Panc1 (cell line): ENCODE results near the gene CUX1. TPM values are rescaled to one million over a fixed set of nuclear protein-coding genes. Genes with fewer than 3 reads are reported as not detected.

Experiments used
- ATAC-seq: fragments of 200-7000 bp; cut with Tn5 transposase; 2 replicates; pipeline ENCODE4 v1.9.1; 2020; ENCODE audit warnings: mild to moderate bottlenecking, moderate library complexity
- BruUV-seq: library from RNA; stranded (reverse); fragments of 400-500 nt; replicated peaks from 2 replicates; lab custom pipeline; 2021; lab: Mats Ljungman, UMichigan
- CTCF ChIA-PET: fragments of 300-600 bp; sonication (Branson Sonifier 250); formaldehyde crosslinking; loops from one replicate; lab custom pipeline; 2022; ENCODE audit warnings: antibody characterized with exemption; lab: Charles Lee
- POLR2A ChIA-PET: fragments of 300-600 bp; sonication (Branson Sonifier 250); formaldehyde crosslinking; loops from one replicate; lab custom pipeline; 2022; ENCODE audit warnings: antibody characterized with exemption; lab: Charles Lee
- DNase-seq: peaks from one replicate; pipeline ENCODE4 v3.0.0-alpha.2; 2010; ENCODE audit warnings: low read depth, low spot score
- H3K27ac ChIP-seq: 2 replicates; pipeline ENCODE4 v1.5.1; 2011; ENCODE audit warnings: mild to moderate bottlenecking, low read length, inconsistent platforms
- H3K27me3 ChIP-seq: fragments of 200-500 bp; sonication (Bioruptor generic); 2 replicates; pipeline ENCODE4 v1.6.0; 2014; ENCODE audit warnings: low read length, inconsistent platforms; ENCODE audit not compliant: control insufficient read depth, insufficient read depth
- H3K36me3 ChIP-seq: fragments of 200-500 bp; sonication (Bioruptor generic); 2 replicates; pipeline ENCODE4 v1.5.1; 2014; ENCODE audit warnings: inconsistent platforms, mild to moderate bottlenecking, low read length, moderate library complexity; ENCODE audit not compliant: control insufficient read depth, insufficient read depth
- H3K4me1 ChIP-seq: 2 replicates; pipeline ENCODE4 v1.5.1; 2011; ENCODE audit warnings: inconsistent platforms, mild to moderate bottlenecking, low read length, moderate library complexity; ENCODE audit not compliant: control insufficient read depth, insufficient read depth
- H3K4me3 ChIP-seq, 2 experiments: 2 replicates each; pipeline ENCODE4 v1.5.1; 2011 to 2012; ENCODE audit warnings: low read depth in 2 of 2, low read length in 2 of 2, mild to moderate bottlenecking in 2 of 2, inconsistent platforms in 1 of 2, moderate library complexity in 1 of 2
- H3K9me3 ChIP-seq: fragments of 200-500 bp; sonication (Bioruptor generic); 2 replicates; pipeline ENCODE4 v1.5.1; 2014; ENCODE audit warnings: low read depth, mild to moderate bottlenecking, inconsistent platforms, low read length, moderate library complexity; ENCODE audit not compliant: control insufficient read depth, insufficient read depth
- POLR2AphosphoS5 ChIP-seq: IDR thresholded peaks from 2 replicates; pipeline ENCODE4 v1.6.1; 2012; ENCODE audit warnings: mild to moderate bottlenecking, low read depth, low read length, moderate library complexity
- SIN3A ChIP-seq: IDR thresholded peaks from 2 replicates; pipeline ENCODE4 v1.6.1; 2012; ENCODE audit warnings: low read depth, mild to moderate bottlenecking, low read length, moderate library complexity, borderline replicate concordance; ENCODE audit not compliant: insufficient read depth
- TCF7L2 ChIP-seq: IDR thresholded peaks from 2 replicates; pipeline ENCODE4 v1.6.1; 2011; ENCODE audit warnings: mild to moderate bottlenecking, low read depth, low read length, inconsistent platforms
- in situ Hi-C: cut with HindIII; loops from 2 replicates; pipeline ENCODE4 v1.10.0; 2016; ENCODE audit warnings: low sequenced_read_pairs, low pct_unique_long_range_greater_than_20kb
- intact Hi-C: fragments of 100-400 bp; cut with micrococcal nuclease; formaldehyde crosslinking; loops from one replicate; pipeline ENCODE4 v1.10.0; 2022; ENCODE audit not compliant: unreplicated experiment
- total RNA-seq: library from RNA; stranded (reverse); gene quantifications from one replicate; pipeline ENCODE4 v1.2.1, GENCODE V29; 2021; ENCODE audit not compliant: unreplicated experiment
- TF ChIP-seq, protein P1 (sequence below): fragments of 450-650 bp; IDR thresholded peaks from 2 replicates; pipeline ENCODE4 v1.5.1; 2017; ENCODE audit warnings: mild to moderate bottlenecking
- TF ChIP-seq, protein P2 (sequence below), 2 experiments: IDR thresholded peaks; 2 replicates each; pipeline ENCODE4 v1.6.1; 2011 to 2012; ENCODE audit warnings: low read depth in 2 of 2, control low read depth in 1 of 2, low read length in 1 of 2, mild to moderate bottlenecking in 1 of 2, moderate library complexity in 1 of 2; ENCODE audit not compliant: insufficient read depth in 1 of 2

Gene CUX1
- total RNA-seq, 1 experiment from 2014 or later = 50.9 TPM

DNA sequence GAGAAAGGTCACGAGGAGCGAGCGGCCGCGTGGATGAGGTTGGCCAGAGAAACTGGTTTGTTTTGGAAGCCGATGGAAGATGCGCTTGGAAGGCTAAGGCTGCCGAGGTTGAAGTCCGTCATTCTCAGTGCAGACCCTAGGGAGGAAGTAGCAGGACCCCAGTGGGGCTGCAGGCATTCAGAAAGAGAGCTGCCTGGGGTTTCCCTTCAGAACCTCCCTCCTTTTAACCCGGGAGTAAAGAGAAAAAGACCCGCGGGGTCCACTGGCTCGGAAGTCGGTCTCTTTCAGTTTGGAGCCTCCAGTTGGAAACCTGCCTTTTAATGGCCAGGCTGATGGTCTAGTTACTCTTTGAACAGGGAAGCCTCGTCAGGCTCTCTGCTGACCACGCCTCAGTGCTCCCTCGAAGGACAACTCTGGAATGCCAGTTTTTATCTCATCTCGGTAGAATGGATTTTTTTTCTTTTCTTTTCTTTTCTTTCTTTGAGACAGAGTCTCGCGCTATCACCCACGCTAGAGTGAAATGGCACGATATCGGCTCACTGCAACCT, 188.6 kb downstream of the CUX1 start:
- ChIA-PET CTCF (no interaction called here), POLR2A (no interaction called here)
- Histone ChIP-seq H3K4me3 (no peak overlapping the region), H3K4me1 (no peaks in the 10 kb centered on the region), H3K27ac (no peak overlapping the region), H3K9me3 (no peaks in the 10 kb centered on the region), H3K36me3 (no peaks in the 10 kb centered on the region), H3K27me3 (no peaks in the 10 kb centered on the region)
- BruUV-seq = no TSS peak
- ATAC-seq (no peak), DNase-seq (no peak)
- TF ChIP-seq POLR2AphosphoS5 = no peak
- TF ChIP-seq SIN3A = no peak
- TF ChIP-seq, protein P1, sequence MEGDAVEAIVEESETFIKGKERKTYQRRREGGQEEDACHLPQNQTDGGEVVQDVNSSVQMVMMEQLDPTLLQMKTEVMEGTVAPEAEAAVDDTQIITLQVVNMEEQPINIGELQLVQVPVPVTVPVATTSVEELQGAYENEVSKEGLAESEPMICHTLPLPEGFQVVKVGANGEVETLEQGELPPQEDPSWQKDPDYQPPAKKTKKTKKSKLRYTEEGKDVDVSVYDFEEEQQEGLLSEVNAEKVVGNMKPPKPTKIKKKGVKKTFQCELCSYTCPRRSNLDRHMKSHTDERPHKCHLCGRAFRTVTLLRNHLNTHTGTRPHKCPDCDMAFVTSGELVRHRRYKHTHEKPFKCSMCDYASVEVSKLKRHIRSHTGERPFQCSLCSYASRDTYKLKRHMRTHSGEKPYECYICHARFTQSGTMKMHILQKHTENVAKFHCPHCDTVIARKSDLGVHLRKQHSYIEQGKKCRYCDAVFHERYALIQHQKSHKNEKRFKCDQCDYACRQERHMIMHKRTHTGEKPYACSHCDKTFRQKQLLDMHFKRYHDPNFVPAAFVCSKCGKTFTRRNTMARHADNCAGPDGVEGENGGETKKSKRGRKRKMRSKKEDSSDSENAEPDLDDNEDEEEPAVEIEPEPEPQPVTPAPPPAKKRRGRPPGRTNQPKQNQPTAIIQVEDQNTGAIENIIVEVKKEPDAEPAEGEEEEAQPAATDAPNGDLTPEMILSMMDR = no peak
- TF ChIP-seq TCF7L2 = no peak
- TF ChIP-seq, protein P2, sequence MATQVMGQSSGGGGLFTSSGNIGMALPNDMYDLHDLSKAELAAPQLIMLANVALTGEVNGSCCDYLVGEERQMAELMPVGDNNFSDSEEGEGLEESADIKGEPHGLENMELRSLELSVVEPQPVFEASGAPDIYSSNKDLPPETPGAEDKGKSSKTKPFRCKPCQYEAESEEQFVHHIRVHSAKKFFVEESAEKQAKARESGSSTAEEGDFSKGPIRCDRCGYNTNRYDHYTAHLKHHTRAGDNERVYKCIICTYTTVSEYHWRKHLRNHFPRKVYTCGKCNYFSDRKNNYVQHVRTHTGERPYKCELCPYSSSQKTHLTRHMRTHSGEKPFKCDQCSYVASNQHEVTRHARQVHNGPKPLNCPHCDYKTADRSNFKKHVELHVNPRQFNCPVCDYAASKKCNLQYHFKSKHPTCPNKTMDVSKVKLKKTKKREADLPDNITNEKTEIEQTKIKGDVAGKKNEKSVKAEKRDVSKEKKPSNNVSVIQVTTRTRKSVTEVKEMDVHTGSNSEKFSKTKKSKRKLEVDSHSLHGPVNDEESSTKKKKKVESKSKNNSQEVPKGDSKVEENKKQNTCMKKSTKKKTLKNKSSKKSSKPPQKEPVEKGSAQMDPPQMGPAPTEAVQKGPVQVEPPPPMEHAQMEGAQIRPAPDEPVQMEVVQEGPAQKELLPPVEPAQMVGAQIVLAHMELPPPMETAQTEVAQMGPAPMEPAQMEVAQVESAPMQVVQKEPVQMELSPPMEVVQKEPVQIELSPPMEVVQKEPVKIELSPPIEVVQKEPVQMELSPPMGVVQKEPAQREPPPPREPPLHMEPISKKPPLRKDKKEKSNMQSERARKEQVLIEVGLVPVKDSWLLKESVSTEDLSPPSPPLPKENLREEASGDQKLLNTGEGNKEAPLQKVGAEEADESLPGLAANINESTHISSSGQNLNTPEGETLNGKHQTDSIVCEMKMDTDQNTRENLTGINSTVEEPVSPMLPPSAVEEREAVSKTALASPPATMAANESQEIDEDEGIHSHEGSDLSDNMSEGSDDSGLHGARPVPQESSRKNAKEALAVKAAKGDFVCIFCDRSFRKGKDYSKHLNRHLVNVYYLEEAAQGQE (IDR thresholded peaks at IDR 0.05; ENCODE audit: insufficient read depth in 1 of 2, low read depth in 2 of 2, low read length in 1 of 2) = no peak
- in situ Hi-C loops = no loop called here
- intact Hi-C loops = no loop called here

DNA sequence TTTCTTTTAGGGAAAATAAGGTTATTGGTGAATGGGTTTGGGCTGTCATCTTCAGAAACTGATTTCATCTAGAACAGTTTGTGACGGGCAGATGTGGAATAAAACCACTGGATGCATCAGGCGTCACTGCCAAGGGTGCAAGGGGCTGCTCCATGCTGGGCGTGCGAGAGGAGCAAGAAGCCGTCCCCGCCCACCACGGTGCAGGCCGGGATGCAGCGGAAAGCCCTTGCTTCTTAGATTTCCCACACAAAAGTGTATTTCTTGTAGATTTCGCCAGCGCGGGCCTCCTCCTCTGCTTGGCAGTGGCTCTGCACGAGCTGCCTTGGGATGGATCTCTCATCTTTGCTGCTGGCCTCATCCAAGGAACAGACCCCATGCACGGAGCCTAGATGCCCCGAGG, 189.3 kb downstream of the CUX1 start:
- DNase-seq (no peak), ATAC-seq (no peak)
- no peaks in the 10 kb centered on the region for H3K9me3 ChIP-seq
- H3K36me3 ChIP-seq = no peaks in the 10 kb centered on the region
- TF ChIP-seq, protein P2 (IDR thresholded peaks at IDR 0.05; ENCODE audit: insufficient read depth in 1 of 2, low read depth in 2 of 2, low read length in 1 of 2) = no peak
- TF ChIP-seq POLR2AphosphoS5 (no peak), SIN3A (no peak), TCF7L2 (no peak)
- TF ChIP-seq, protein P1 = no peak
- no peak overlapping the region for H3K27ac ChIP-seq
- no TSS peak for BruUV-seq
- POLR2A ChIA-PET = no interaction called here
- no peaks in the 10 kb centered on the region for H3K4me1 ChIP-seq
- H3K4me3 ChIP-seq = no peak overlapping the region
- in situ Hi-C loops = no loop called here
- CTCF ChIA-PET = no interaction called here
- no peaks in the 10 kb centered on the region for H3K27me3 ChIP-seq
- intact Hi-C loops = no loop called here
